ENCODE results near the gene MRTFA.
A peak's percentile ranks its signal among the peaks of the same experiment; 100 is the strongest.
"Not testable (repeated sequence)": the region's sequence is repeated elsewhere in the genome, so short reads cannot be mapped to it uniquely, and the experiment has no call there.

MRTFA gene

GRCh38 chr22:40656651-40657050 is 20.1 kb upstream of the MRTFA start:
- not testable (repeated sequence) for DNase-seq

GRCh38 chr22:40655941-40656340 is 19.4 kb upstream of the MRTFA start:
- DNase-seq, result not testable (repeated sequence)

DNA sequence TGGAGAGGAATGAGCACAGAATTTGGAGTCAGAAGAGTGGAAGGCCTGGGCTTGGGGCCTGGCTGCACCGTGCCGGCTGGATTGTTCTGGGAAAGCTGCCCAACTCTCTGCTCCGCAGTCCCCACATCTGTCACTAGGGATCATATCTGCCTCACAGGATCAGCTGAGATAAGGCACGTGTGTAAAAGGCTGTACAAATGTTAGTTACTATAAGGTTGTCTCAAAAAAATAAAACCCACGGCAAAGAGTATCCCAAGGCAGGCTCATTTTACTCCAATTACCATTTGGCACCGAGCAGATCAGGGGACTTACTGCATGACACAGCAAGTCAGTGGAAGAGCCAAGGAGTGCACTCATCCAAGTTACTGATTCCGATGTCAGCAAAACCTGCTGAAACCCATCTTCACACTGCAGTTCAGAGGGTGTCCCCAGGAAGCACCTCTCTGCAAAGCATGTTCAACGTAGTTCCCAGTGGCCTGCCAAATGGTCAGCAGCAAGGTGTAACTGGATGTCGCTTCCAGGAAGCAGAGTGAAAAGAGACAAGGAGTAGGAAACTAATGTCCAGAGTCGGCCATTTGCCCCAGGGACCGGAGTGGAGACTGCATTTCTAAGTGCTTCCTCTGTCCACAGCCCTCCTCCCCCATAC is 18.1 kb upstream of the MRTFA start:
- no peak for DNase-seq

DNA sequence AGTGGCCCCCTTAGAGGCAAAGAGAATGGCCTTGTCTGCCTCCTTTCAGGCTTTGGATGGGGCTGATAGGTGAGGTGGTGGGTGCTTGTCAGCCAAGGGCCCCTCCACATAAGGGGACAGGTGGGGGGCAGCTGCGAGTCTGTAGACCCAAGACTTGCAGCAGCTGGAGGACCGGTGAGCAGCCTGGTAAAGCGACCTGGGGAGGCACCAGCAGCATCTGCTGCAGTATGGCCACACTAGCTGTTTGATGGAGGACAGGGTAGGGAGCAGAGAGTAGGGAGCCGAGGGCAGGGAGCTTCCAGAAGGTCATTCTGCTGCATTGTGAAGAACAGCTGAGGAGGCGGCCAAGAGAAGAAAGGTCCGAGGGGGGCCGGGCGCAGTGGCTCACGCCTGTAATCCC is 16.8 kb upstream of the MRTFA start:
- no peak for DNase-seq

DNA sequence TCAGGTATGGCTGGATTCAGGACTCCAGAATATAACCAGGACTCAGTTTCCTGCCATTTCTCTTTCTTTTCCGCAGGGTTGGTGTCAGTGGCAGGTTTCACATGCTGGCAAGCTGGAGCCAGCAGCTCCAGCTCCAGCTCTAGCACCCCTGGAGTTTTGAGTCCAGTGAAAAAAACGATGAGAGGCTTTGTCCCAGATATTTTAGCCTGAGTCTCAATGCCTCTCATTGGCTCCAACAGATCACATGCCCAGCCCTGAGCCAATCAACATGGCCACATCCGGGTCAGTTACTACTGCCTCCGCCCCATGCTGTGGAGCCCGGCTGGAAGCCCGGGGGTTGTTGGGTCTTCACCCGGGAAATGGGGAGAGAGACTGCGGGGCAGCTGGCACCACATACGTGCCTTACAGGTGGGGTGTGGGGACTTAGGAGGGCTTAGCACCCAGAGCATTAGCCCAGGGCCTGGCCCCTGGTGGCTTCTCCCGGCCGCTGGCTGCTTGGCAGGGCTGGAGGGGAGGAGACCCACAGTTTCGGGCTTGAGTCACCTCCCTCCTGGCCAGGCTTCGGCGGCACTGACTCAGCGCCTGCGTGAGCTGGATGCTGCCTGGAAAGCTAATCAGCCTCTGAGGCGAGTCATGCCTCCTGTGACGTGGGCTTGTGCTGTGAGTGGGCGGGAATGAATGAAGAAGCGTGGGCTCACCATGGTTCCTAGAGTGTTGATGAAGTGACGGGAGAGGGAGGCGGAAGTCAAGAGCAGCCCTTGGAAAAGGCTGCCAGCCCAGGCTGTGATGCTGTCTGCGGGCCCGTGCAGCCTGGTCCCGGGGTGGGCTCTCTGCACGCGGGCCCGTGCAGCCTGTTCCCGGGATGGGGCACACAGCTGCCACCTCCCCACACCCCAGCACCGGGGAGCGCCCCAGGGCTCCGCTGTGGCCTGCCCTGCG is 15.3 kb upstream of the MRTFA start:
- peak; percentile 95 for DNase-seq

- DNase-seq, result no peak
Measured at GRCh38 chr22:40651057-40651456, 14.5 kb upstream of the MRTFA start.

DNA sequence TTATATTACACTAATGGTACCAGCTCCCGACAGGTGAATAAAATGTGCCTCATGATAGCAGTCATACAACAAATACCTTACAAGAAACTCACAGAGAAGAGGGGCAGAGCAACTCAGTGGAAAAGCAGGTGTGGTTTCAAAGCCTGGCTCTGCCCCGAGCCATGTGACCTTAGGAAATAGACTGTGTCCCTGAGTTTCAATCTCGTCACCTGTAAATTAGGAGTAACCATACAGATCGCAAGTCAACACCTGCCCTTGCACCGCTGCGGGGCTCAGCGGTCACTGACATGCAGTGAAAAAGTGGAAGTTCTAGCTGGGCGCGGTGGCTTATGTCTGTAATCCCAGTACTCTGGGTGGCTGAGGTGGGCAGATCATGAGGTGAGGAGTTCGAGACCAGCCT is 11.9 kb upstream of the MRTFA start:
- DNase-seq, result no peak

DNA sequence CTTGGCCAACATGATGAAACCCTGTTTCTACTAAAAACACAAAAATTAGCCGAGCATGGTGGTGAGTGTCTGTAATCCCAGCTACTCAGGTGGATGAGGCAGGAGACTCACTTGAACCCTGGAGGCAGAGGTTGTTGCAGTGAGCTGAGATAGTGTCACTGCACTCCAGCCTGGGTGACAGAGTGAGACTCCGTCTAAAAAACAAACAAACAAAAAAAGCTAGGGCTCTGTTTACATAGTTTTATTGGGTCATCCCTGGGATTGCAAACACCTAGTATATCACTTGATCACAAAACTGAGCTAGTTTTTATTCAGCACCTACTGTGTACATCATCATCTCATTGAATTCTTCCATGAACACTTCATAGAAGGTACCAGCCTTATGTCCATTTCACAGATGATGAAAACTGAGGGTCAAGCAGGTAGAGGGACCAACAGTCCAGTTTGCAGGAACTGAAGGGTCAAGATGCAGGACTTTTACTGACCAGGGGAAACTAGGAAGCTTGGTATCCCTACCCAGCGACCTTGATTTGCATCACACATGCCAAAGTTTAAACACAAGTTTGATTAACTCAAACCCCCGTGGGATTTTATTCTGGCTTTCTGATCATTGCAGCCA is 9.2 kb upstream of the MRTFA start:
- DNase-seq, result no peak

GRCh38 chr22:40642316-40642715 is 5.8 kb upstream of the MRTFA start:
- DNase-seq, result no peak

DNA sequence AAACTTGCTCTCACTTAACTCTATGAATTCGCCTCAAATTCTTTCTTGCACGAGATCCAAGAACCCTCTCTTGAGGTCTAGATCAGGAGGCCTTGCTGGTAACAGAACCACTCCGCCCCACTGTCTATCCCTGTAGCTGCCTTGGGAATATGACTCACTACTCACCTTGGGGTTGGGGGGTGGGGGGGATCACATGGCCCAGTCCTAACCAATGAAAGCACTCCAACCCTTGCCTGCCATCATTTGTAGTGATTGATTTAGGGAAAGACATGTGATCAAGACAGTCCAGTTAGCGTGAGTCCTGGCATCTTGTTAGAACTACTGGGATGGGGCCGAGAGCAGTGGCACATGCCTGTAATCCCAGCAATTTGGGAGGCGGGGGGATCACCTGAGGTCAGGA is 4.8 kb upstream of the MRTFA start:
- DNase-seq, result no peak

GRCh38 chr22:40638261-40638660 is 1.7 kb upstream of the MRTFA start:
- DNase-seq, result no peak

GRCh38 chr22:40637183-40638150 is 948 bp upstream of the MRTFA start:
- DNase-seq, result peak; percentile 82

DNA sequence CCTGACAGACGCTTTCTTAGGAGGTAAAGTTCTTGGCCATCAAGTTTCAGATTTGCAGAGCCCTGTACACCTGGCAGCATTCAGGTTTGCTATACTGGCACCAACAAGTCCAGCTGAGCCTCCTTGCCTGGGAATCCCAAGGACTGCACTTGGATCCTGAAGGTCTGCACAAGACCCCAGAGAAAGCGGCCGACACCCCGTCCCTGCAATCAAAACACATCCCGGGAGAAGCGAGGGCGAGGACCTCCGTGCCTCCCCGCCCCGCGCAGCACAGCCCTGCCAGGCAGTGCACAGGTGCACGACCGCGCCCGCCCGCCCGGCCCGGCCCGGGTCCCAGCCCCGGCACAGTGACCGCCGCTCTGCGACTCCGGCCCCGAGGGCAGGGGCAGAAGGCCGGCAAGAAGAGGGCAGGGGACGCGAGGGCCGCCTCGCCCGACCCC is 559 bp downstream of the MRTFA start:
- no peak for DNase-seq

- DNase-seq, result no peak
Measured at GRCh38 chr22:40635043-40635939, 1.2 kb downstream of the MRTFA start.

DNA sequence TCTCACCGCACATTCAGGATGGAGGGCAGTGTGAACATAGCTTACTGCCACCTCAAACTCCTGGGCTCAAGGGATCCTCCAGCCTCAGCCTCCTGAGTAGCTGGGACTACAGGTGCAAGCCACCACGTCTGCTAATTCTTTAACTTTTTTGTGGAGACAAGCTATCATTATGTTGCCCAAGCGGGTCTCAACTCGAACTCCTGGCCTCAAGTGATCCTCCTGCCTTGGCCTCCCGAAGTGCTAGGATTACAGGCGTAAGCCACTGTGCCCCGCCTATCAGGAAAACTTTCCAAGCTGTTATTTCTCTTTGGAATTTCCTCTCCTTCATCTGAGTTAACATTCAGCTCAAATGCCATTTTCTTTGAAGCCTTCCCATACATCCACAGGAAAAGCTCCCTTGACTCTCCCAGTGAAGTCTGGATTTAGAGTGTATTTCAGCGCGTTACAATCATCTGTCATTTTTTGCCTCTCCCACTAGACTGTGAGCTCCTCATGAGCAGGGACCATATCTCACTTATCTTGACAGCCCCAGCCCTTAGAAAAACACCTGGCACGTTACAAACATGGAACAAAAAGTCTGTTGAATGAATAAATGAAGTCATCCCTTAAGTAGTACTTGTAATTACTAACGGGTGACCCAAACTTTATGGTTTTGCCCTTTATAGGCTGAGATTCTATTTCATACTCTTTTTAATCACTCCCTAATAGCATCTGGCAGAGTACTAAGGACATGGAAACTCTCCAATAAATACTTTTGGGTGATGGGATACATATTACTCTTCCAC is 2.2 kb downstream of the MRTFA start:
- no peak for DNase-seq

- DNase-seq, result no peak
Measured at GRCh38 chr22:40633036-40633435, 3.5 kb downstream of the MRTFA start.

- no peak for DNase-seq
Measured at GRCh38 chr22:40631925-40632324, 4.6 kb downstream of the MRTFA start.

- DNase-seq, result peak; percentile 20
Measured at GRCh38 chr22:40628354-40629042, 8.0 kb downstream of the MRTFA start.

DNA sequence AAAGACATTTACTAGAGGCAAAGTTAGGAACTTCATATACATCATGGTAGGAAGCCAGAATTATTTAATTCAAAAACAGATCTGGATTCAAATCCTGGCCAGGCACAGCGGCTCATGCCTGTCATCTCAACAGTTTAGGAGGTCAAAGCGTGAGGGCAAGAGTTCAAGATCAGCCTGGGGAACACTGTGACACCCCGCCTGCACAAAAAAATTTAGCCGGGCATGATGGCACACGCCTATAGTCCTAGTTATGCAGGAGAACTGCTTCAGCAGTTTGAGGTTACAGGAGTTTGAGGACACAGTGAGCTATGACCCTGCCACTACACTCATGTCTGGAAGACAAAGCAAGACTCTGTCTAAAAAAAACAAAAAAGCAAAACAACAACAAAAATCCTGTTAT is 8.9 kb downstream of the MRTFA start:
- DNase-seq, result no peak

- no peak for DNase-seq
Measured at GRCh38 chr22:40626851-40627250, 9.7 kb downstream of the MRTFA start.

Measured in stimulated activated CD4-positive, alpha-beta T cell treated with anti-CD3 and anti-CD28 coated beads, Interleukin-15, amount 100 ng/mL, for 24 hours (primary cell).